GM19455 (cell line): Measurements from ENCODE around the gene DVL2.
"Not testable (repeated sequence)": the region's sequence is repeated elsewhere in the genome, so short reads cannot be mapped to it uniquely, and the experiment has no call there.

Experiments
- ATAC-seq: cut with Tn5 transposase; IDR thresholded peaks from one replicate; pipeline ENCODE4 v1.9.1; 2021; ENCODE audit not compliant: unreplicated experiment

The DVL2 gene

DNA sequence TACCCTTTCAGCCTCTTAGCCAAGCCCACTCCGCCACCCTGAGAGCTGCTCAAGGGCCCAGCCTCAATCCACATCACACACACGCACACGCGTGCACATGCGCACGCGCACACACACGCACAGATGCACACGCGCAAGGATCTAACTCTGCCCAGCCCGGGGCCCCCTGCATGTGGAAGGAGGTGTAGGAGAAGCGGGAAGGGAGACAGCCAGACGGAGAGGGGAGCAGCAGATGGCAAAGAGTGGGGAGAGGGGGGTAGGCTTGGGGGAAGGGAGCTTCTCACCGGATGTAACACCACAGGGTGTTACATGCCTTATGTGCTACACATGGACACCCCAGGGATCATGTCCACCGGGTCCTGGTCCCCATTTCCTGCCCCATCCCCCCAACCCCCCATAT, 30.0 kb downstream of the DVL2 start:
- no peak for ATAC-seq

DNA sequence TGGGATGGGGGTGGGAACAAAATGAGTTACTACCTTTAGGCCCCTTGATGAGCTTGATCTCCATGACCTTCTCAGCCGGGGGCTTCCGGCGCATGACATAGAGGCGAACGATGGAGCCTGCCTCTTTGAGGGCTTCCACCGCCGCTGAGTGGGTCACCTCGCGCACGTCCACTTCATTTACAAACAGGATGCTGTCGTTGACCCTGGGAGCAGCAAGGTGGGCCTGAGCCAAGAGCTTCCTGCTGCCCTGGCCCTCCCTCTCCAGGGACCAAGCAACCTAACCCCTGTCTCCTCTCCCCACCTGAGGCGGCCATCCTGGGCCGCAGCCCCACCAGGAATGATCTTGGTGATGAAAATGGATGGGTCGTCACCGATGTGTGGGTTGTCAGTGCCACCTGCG, 30.9 kb downstream of the DVL2 start:
- no peak for ATAC-seq

DNA sequence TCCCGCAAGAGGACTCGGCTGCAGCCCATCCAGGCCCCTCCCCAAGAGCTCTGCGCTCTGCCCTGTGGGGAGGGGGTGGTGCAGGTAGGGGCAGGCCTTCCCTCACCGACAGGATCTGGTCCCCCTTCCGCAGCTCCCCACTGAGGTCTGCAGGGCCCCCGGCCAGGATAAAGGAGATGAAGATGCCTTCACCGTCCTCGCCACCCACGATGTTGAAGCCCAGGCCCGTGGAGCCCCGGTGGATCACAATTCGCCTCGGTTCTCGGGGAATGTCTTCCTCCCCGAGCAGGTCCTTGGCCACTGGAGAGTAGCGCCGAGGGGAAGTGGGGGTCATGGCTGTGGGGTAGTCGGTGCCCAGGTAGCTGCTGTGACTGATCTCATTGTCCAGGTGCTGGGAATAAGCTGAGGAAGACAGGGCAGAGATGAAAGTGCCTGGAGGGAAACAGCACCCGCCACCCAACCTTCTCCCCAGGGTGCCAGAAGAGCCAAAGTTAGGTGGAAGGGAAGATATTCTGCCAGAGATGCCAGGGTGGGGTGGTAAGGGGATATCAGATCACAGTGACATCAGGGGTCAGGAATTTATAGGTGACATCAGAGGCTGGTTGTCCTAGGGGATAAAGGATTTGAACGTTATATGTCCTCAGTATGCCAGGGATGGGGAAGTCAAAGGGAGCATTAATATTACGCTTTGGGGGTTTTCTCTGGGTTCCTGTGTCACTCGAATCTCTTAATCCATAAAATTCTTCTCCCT, 37.5 kb downstream of the DVL2 start:
- no peak for ATAC-seq

GRCh38 chr17:7195971-7196370, 38.3 kb downstream of the DVL2 start:
- no peak for ATAC-seq

GRCh38 chr17:7192271-7192937, 41.9 kb downstream of the DVL2 start:
- ATAC-seq: no peak

DNA sequence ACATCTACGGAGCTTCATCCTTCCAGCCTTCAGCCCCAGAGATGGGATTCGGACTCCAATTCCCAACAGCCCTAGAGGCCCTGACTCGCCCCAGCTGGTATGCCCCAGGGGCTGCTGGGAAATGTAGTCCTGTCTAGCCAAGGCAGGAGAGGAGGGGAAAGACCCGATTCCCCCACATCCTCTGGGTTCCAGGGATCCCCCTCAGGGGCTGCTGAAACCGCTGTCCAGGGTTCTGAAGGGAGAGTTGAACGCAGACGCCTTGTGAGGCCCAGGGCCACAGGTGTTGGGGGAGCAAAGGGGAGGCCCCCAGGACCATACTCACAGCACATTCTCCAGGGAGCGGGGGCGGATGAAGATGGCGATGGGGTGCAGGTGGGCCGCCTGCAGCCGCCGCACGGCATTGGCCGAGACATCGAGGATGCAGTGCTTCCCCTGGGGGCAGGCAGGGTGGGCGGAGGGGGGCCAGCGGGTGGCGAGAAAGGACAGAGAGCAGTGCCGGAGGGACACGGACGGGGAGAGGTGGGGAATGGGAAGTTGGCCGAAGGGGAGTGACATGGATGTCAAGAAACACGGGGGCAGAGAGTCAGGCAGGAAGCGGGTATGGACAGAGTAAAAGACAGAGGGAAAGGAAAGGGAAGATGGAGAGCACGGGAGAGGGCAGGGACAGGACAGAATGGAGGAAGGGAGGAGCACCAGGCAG, 42.6 kb downstream of the DVL2 start:
- no peak for ATAC-seq

DNA sequence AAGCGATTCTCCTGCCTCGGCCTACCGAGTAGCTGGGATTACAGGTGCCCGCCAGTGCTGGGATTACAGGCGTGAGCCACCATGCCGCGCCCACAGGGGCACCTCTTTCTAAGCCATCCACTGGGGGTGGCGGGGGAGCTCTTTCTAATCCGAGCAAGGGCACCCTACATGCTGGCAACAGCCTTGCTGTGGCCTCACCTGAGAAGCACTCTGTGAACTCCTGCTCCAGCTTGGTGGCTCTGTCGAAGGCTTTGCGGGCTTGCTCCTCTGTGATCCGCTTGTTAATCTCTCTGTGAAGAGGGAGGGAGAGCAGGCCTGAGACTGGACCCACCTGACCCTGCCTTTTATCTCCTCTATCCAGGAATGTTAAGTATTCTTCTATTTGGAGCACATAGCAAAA, 43.2 kb downstream of the DVL2 start:
- ATAC-seq: no peak

DNA sequence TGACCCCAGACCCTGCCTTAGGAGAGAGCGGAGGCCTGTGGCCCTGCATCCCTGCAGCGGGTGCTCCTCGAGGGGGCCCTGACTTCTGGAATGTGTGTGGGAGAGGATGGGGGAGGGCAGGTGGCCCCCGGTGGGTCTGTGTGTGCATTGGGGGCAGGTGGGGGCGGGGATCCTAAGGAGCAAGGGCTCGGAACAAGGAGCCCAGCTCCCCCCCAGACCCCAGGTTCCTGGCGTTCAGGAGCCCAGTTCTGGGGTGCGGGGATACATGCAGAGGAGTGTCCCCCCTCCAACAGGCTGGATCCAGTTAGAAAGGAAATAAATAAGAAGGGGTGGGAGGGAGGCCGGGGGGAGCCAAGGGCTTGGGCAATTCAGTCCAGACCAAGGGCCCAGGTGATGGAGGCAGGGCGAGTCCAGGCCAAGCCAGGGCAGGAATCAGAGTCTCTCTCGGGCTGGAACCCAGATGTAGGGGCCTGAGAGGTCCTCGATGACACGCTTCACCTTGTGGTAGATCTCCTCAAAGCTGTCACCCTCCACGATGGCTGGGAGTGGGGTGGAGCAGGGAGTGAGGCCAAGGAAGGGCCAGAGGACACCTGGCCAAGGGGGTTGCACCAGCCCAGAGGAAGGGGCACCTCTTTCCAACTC, 43.9 kb downstream of the DVL2 start:
- ATAC-seq: no peak

DNA sequence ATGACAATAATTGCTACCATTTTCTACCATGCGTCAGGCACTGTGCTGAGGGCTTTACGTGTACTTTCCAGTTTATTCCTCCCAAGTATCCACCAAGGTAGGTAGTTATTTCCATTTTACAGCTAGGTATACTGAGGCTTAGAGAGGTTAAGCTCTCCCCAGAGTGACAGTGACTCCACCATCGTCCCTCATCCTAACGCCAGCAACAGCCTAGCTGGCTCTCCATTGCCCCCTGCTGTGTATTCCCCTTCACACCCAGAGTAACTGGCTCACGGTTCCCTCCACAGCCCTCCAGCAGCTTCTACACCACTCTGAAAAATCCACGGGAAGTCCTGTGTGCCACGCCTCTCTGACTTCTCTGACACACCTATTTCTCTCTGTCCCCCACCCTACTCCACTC, 48.1 kb downstream of the DVL2 start:
- ATAC-seq: no peak

DNA sequence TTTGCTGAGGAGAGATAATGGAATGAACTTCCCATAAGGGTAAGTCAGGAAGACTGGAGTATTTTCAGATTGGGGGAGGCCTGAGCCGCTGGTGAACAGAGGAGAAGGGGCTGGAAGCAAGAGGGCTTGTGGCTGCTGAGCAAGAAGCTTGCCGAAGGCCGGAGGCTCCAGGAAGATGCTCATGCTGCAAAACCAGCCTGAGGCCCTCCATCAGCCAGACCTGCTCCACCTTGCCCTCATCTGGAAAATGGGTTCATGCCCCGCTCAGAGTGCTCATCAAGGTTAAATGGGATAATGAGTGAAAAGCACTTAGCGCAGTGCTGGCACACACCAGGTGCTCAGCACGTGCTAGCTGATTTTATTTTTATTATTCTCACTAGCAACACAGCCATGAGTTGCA, 49.7 kb downstream of the DVL2 start:
- no peak for ATAC-seq

GRCh38 chr17:7184091-7184488, 50.2 kb downstream of the DVL2 start:
- no peak for ATAC-seq

DNA sequence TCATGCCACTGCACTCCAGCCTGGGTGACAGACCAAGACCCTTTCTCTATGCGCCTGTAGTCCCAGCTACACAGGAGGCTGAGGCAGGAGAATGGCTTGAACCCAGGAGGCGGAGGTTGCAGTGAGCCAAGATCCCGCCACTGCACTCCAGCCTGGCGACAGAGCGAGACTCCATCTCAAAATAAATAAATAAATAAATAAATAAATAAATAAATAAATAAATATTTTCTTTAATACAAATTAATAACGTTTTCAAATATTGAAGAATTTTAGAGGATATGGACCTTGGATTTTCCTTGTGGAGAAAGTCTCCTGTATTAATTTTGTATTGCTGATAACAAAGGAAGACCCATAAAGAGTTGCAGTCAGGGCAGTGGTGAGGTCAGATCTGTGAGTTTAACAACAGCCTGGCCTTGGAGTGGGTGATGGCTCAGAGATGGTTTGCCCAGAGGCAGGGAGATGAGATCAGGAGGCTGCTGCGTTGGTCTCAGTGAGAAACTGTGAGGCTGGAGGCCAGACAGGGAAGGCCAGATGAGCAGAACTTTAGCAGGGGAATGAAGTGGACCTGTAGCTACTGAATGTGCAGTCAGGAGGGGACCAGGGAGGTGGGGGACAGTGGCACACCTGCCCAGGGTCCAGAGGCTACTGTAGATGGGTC, 50.8 kb downstream of the DVL2 start:
- ATAC-seq: no peak

GRCh38 chr17:7182101-7182500, 52.2 kb downstream of the DVL2 start:
- ATAC-seq: not testable (repeated sequence)

GRCh38 chr17:7179317-7180254, 54.7 kb downstream of the DVL2 start, which contains the start of gene ASGR1:
Gene ASGR1 (minus strand): TSS chr17:7179370. CDS start chr17:7178563, 807 bp downstream.
- no peak for ATAC-seq

GRCh38 chr17:7178973-7179316, 55.4 kb downstream of the DVL2 start:
- ATAC-seq: no peak

DNA sequence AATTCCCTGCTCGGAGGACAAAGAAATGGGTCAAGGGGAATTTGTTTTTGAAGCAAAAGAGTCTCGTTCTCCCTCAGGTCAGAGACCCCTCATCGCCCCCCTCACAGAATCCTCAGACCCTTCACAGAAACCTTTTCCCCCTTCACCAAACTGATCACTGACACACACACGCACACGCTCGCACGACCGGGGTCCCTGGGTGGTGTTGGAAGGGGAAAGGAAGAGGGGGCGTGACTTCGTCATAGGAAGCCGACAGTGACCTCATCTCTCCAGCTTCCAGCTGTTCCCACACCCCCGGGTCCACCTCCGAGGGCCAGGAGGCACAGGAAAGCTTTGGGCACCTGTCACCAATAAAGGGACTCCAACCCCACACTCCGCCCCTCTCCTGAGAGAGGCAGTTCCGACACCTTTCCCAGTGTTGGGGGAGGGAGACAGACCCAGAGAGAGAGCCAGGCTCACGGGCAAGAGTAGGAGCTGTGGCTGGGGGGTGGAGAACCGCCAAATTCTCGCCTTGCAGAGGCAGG, 56.3 kb downstream of the DVL2 start:
- ATAC-seq: no peak

DNA sequence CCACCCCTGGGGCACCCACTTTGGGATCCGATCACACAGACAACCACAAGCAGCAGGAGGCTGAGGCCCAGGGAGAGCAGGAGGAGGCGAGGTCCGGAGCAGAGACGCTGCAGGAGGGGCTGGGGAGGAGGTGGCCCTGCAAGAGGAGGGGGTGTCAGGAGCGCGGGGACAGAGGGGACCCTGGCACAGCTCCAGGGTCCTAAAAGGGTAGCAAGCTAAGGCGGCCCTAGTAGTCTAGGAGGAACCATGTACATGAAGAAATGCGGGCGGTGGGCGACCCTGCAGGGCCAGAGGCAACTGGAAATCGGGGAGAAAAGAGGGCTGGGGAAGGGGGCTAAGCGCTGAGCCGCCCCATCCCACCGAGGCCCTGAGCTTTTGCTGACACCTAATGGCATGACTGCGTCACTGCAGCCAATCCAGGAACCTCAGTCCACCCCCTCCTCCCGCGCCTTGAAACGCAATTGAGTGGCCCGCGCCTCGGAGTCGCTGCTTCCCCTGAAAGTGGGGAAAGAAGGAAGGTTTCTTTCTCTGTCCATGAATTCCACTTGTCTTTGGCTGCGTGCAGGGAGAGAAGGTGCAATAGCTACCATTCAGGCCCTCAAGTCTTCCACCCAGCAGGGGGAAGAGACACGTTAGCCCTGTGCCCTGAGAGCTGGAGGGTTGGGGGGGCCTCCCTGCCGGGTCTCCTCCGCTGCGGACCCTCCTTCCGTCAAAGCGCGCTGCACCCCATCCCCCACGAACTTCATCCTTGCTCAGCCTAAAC, 56.9 kb downstream of the DVL2 start:
- no peak for ATAC-seq

DNA sequence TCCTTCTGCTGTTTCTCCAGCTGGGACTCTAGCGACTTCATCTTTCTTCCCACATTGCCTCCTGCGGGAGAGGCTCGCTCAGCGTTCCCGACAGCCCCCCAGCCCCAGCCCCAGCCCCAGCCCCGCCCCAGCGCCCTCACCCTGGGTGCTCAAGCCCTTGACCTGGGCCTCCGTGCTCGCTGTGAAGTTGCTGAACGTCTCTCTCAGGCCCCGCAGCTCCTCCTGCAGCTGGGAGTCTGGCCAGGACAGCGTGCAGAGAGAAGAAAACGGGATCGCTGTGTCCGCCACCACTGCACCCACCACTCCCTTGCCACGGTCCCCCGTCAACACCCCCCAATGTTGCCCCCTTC, 57.5 kb downstream of the DVL2 start:
- ATAC-seq: no peak
